Thyroid gland (tissue), 4 donors: ENCODE results near the gene EML1.

Source experiments
- CTCF ChIP-seq, 6 experiments: fragments of 200-600 bp in 3 of 6; fragments of 450-650 bp in 3 of 6; sonication (generic) in 3 of 6; IDR thresholded peaks; one replicate each; pipeline ENCODE4 v1.5.1; 2016 to 2019; ENCODE audit warnings: antibody characterized with exemption in 6 of 6, mild to moderate bottlenecking in 2 of 6, inconsistent platforms in 1 of 6, moderate library complexity in 1 of 6
- POLR2A ChIP-seq, 2 donors: fragments of 450-650 bp; IDR thresholded peaks; one replicate each; pipeline ENCODE4 v1.6.1; 2017; ENCODE audit warnings: antibody characterized with exemption in 2 of 2, mild to moderate bottlenecking in 2 of 2, moderate library complexity in 1 of 2

GRCh38 chr14:99884834-99885648 lies 91.8 kb downstream of the EML1 start:
- TF ChIP-seq CTCF (IDR thresholded peaks at IDR 0.05) (peak; percentile 70 to 93 (median 75)), POLR2A (IDR thresholded peaks at IDR 0.05) (no peak)
